NCI-H69 (cell line): ENCODE measurements around the gene ATP2B1.
"Not testable (repeated sequence)": the region's sequence is repeated elsewhere in the genome, so short reads cannot be mapped to it uniquely, and the experiment has no call there.

Experiments
- DNase-seq: peaks from one replicate; lab custom pipeline; 2025; lab: John Stamatoyannopoulos, UW

ATP2B1 gene

GRCh38 chr12:89712706-89713105 lies 4.1 kb upstream of the ATP2B1 start:
- DNase-seq: no peak

GRCh38 chr12:89710873-89711750 lies 2.5 kb upstream of the ATP2B1 start:
- DNase-seq: peak; percentile 43

- DNase-seq: peak; percentile 81
Observed at GRCh38 chr12:89709995-89710872, 1.6 kb upstream of the ATP2B1 start.

GRCh38 chr12:89709157-89709994 lies 738 bp upstream of the ATP2B1 start:
- DNase-seq: peak; percentile 99

- peak; percentile 77 for DNase-seq
Observed at GRCh38 chr12:89707703-89708564, 704 bp downstream of the ATP2B1 start.

GRCh38 chr12:89706986-89707702 lies 1.5 kb downstream of the ATP2B1 start:
- DNase-seq: peak; percentile 81

GRCh38 chr12:89706551-89706950 lies 2.1 kb downstream of the ATP2B1 start:
- DNase-seq: no peak

- DNase-seq: no peak
Observed at GRCh38 chr12:89704457-89704856, 4.2 kb downstream of the ATP2B1 start.

- DNase-seq: no peak
Observed at GRCh38 chr12:89703768-89704167, 4.9 kb downstream of the ATP2B1 start.

GRCh38 chr12:89702503-89702902 lies 6.1 kb downstream of the ATP2B1 start:
- peak; percentile 40 for DNase-seq

- peak; percentile 23 for DNase-seq
Observed at GRCh38 chr12:89701606-89702206, 6.9 kb downstream of the ATP2B1 start.

- peak; percentile 22 for DNase-seq
Observed at GRCh38 chr12:89700191-89700810, 8.3 kb downstream of the ATP2B1 start.

GRCh38 chr12:89698607-89699006 lies 10.0 kb downstream of the ATP2B1 start:
- DNase-seq: no peak

- not testable (repeated sequence) for DNase-seq
Observed at GRCh38 chr12:89697728-89698127, 10.9 kb downstream of the ATP2B1 start.

GRCh38 chr12:89697296-89697695 lies 11.3 kb downstream of the ATP2B1 start:
- DNase-seq: no peak

GRCh38 chr12:89695830-89696229 lies 12.8 kb downstream of the ATP2B1 start:
- peak; percentile 76 for DNase-seq

GRCh38 chr12:89695100-89695499 lies 13.5 kb downstream of the ATP2B1 start:
- DNase-seq: no peak

GRCh38 chr12:89694542-89694941 lies 14.1 kb downstream of the ATP2B1 start:
- DNase-seq: no peak

GRCh38 chr12:89693639-89694202 lies 14.9 kb downstream of the ATP2B1 start:
- peak; percentile 61 for DNase-seq
